ENCODE results near the gene KAZN. TPM values are rescaled to one million over a fixed set of nuclear protein-coding genes. Genes with fewer than 3 reads are reported as not detected.

The KAZN gene
- total and polyA plus RNA-seq, 2 donors (not counting 1 experiment from before 2014, with no cell fraction given), result 3.4 to 5.0 TPM

DNA sequence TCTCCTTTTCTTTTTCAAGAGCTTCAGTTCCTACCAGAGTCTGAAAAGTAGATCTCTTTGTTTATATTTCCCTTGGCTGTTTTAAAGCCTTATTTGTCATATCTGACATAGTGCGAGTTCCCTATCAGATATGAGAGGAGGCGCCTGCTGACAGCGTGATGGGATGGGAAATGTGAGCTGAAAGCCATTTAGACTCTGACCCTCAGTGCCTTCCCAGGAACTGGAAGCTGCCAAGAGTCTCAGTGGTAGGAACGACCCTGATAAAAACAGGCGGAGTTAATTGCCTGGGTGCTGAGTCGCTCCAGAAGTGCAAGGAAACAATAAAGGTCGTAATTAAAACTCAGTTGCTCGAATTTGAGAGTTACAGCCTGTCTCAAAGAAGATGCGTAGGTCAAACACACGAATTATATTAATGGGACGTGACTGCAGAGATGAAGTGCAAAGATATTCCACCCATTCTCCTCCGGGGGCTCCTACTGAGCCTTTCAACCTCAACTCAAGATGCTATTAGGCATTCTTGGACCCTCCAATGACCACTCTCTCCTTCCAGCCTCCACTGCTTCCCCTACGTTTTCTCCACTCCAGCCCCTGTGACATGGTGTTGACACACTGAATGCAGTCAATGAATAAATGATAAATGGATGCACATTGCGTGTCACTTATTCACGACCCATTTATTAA is 84.6 kb downstream of the KAZN start:
- H3K27me3 ChIP-seq (ENCODE audit: control insufficient read depth, insufficient read depth, low read length), result no peaks in the 10 kb centered on the region
- H3K4me2 ChIP-seq (ENCODE audit: extremely low read depth, insufficient read depth, low read length), result no peak overlapping the region
- no peaks in the 10 kb centered on the region for H3K36me3 ChIP-seq (ENCODE audit: control insufficient read depth, insufficient read depth, low read length)
- no peaks in the 10 kb centered on the region for H3K4me1 ChIP-seq (ENCODE audit: control insufficient read depth, extremely low read depth, insufficient read depth, low read length)
- no peaks in the 10 kb centered on the region for H4K20me1 ChIP-seq (ENCODE audit: control insufficient read depth, extremely low read depth, insufficient read depth, low read length)
- no peak for TF ChIP-seq EZH2 (IDR thresholded peaks at IDR 0.05; ENCODE audit: low read length, missing control alignments)
- TF ChIP-seq, protein P1, sequence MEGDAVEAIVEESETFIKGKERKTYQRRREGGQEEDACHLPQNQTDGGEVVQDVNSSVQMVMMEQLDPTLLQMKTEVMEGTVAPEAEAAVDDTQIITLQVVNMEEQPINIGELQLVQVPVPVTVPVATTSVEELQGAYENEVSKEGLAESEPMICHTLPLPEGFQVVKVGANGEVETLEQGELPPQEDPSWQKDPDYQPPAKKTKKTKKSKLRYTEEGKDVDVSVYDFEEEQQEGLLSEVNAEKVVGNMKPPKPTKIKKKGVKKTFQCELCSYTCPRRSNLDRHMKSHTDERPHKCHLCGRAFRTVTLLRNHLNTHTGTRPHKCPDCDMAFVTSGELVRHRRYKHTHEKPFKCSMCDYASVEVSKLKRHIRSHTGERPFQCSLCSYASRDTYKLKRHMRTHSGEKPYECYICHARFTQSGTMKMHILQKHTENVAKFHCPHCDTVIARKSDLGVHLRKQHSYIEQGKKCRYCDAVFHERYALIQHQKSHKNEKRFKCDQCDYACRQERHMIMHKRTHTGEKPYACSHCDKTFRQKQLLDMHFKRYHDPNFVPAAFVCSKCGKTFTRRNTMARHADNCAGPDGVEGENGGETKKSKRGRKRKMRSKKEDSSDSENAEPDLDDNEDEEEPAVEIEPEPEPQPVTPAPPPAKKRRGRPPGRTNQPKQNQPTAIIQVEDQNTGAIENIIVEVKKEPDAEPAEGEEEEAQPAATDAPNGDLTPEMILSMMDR (conservative IDR thresholded peaks at IDR 0.05 in 1 of 2, IDR thresholded peaks at IDR 0.05 in 1 of 2; ENCODE audit: low read depth in 1 of 2, low read length in 2 of 2), result no peak
- no peak overlapping the region for H2AFZ ChIP-seq (ENCODE audit: low read length)
- no peak overlapping the region for H3K9ac ChIP-seq (ENCODE audit: insufficient read depth, low read length)
- no peak overlapping the region for H3K4me3 ChIP-seq (replicated peaks in 1 of 4; ENCODE audit: control extremely low read depth in 1 of 4, insufficient read depth in 1 of 4, low read depth in 3 of 4, low read length in 4 of 4)
- no peak for DNase-seq (ENCODE audit: low read depth in 2 of 2)
- no peaks in the 10 kb centered on the region for H3K9me3 ChIP-seq (ENCODE audit: control insufficient read depth, insufficient read depth, low read depth, low read length)
- H3K79me2 ChIP-seq (ENCODE audit: control insufficient read depth, insufficient read depth, low read length), result no peaks in the 10 kb centered on the region
- no peak overlapping the region for H3K27ac ChIP-seq (ENCODE audit: insufficient read depth, low read length)

DNA sequence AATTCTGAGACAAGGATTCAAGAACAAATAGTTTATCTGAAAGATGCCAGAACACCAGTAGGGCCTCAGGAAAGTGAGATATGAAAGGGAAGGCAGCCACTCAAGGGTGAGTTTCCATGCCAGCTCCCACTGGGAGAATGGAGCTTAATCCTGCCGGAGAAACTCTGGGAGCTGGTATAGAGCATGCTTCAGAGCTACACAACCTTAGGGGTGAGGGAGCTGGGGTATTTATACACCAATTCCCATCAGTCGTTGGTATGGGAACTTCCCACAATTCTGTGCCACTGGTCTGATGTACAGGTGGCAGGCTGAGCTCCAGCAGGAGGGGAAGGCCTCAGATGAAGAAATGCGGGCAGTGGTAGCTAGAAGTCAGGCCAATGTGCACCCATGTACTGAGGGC is 86.6 kb downstream of the KAZN start:
- no peak overlapping the region for H3K4me2 ChIP-seq (ENCODE audit: extremely low read depth, insufficient read depth, low read length)
- H4K20me1 ChIP-seq (ENCODE audit: control insufficient read depth, extremely low read depth, insufficient read depth, low read length), result no peaks in the 10 kb centered on the region
- H2AFZ ChIP-seq (ENCODE audit: low read length), result no peak overlapping the region
- DNase-seq (ENCODE audit: low read depth in 2 of 2), result no peak
- no peaks in the 10 kb centered on the region for H3K9me3 ChIP-seq (ENCODE audit: control insufficient read depth, insufficient read depth, low read depth, low read length)
- no peaks in the 10 kb centered on the region for H3K36me3 ChIP-seq (ENCODE audit: control insufficient read depth, insufficient read depth, low read length)
- H3K4me1 ChIP-seq (ENCODE audit: control insufficient read depth, extremely low read depth, insufficient read depth, low read length), result no peaks in the 10 kb centered on the region
- H3K9ac ChIP-seq (ENCODE audit: insufficient read depth, low read length), result no peak overlapping the region
- H3K4me3 ChIP-seq (replicated peaks in 1 of 4; ENCODE audit: control extremely low read depth in 1 of 4, insufficient read depth in 1 of 4, low read depth in 3 of 4, low read length in 4 of 4), result no peak overlapping the region
- TF ChIP-seq EZH2 (IDR thresholded peaks at IDR 0.05; ENCODE audit: low read length, missing control alignments), result no peak
- TF ChIP-seq, protein P1 (conservative IDR thresholded peaks at IDR 0.05 in 1 of 2, IDR thresholded peaks at IDR 0.05 in 1 of 2; ENCODE audit: low read depth in 1 of 2, low read length in 2 of 2), result no peak
- H3K27me3 ChIP-seq (ENCODE audit: control insufficient read depth, insufficient read depth, low read length), result no peaks in the 10 kb centered on the region
- no peak overlapping the region for H3K27ac ChIP-seq (ENCODE audit: insufficient read depth, low read length)
- H3K79me2 ChIP-seq (ENCODE audit: control insufficient read depth, insufficient read depth, low read length), result no peaks in the 10 kb centered on the region

DNA sequence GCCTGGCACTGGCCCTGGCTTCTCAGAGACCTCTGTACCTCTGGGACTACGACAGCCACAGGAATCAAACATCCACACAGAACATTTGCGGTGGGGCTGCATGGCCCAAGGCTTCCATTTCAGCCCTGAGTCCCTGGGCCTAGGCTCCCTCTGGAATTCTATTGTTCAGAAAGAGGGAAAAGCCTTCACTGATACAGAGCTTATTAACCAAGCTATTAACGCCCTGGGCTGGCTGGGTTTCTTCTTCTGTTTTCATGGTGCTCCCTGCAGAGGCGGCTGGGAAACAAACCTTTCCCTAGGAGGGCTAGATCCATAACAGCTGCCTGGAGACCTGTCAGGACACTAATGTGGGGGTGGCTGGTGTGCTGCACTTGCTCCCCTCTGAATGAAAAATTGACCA is 88.2 kb downstream of the KAZN start:
- Histone ChIP-seq H3K4me2 (ENCODE audit: extremely low read depth, insufficient read depth, low read length) (no peak overlapping the region), H3K9me3 (ENCODE audit: control insufficient read depth, insufficient read depth, low read depth, low read length) (no peaks in the 10 kb centered on the region), H3K79me2 (ENCODE audit: control insufficient read depth, insufficient read depth, low read length) (no peaks in the 10 kb centered on the region), H3K27ac (ENCODE audit: insufficient read depth, low read length) (no peak overlapping the region), H2AFZ (ENCODE audit: low read length) (no peak overlapping the region), H3K36me3 (ENCODE audit: control insufficient read depth, insufficient read depth, low read length) (no peaks in the 10 kb centered on the region), H3K27me3 (ENCODE audit: control insufficient read depth, insufficient read depth, low read length) (no peaks in the 10 kb centered on the region), H4K20me1 (ENCODE audit: control insufficient read depth, extremely low read depth, insufficient read depth, low read length) (no peaks in the 10 kb centered on the region), H3K9ac (ENCODE audit: insufficient read depth, low read length) (no peak overlapping the region), H3K4me3 (replicated peaks in 1 of 4; ENCODE audit: control extremely low read depth in 1 of 4, insufficient read depth in 1 of 4, low read depth in 3 of 4, low read length in 4 of 4) (no peak overlapping the region), H3K4me1 (ENCODE audit: control insufficient read depth, extremely low read depth, insufficient read depth, low read length) (no peaks in the 10 kb centered on the region)
- DNase-seq (ENCODE audit: low read depth in 2 of 2), result no peak
- TF ChIP-seq EZH2 (IDR thresholded peaks at IDR 0.05; ENCODE audit: low read length, missing control alignments), result no peak
- TF ChIP-seq, protein P1 (conservative IDR thresholded peaks at IDR 0.05 in 1 of 2, IDR thresholded peaks at IDR 0.05 in 1 of 2; ENCODE audit: low read depth in 1 of 2, low read length in 2 of 2), result no peak

All from fibroblast of lung (primary cell).